Measurements from ENCODE around the gene FOXA1.

The FOXA1 gene

DNA sequence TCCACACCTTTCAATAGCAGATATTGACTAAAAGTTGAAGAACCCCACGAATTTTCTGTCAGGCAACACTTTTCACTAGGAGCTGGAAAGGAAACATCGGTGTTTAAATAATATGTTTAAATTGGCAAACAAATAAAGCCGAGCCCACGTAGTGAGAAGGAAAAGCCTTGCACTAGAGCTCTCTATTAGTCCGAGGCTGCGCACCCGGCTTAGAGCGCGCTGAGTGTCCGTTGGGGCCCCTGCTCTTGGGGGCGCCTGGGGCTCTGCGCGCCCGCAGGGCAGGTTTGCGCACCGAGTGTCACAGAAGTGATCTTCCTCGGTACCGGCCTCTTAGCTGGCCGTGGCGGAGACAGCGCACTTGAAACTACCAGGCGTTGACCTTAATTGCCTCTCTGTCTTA, 6.8 kb upstream of the FOXA1 start:
- DNase-seq: no peak

DNA sequence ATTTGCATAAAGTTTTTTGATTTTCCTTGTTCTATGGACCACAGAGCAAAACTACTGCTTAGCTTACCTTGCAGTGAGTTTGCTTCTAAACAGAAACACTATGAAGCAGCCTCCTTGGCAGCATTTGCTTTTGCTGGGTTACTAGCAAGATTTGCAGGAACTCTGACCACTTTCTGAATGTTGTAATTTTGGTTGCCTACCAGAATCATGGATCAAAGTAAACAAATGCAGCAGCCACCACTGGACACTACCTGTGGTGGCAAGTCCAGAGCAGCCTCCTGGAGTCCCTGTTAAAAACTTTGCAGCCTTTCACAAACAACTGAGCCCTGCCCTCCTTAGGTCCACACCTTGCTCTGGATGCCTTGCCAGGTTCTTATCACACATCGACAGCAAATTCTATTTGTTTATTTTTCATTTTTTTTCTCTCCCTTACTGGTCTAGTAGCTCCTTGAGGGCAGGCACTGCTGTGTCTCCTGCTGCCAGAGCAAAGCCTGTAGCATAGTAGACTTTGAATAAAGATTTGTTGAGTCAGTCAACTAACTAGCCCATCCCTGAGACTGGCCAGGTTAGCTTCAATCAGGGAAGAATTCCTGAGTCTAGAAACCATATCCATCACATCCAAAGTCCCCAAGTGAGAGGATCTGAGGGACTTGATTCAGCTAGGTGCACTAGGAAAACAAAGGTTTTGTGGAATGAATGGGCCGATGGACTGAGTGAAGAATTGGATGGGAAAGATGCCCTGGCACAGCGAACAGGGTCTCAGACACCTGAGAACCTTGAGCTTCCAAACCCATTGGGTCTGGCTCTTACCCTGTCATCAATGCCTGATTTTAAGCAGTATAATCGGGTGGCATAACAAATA, 6.1 kb upstream of the FOXA1 start:
- no peak for DNase-seq

DNA sequence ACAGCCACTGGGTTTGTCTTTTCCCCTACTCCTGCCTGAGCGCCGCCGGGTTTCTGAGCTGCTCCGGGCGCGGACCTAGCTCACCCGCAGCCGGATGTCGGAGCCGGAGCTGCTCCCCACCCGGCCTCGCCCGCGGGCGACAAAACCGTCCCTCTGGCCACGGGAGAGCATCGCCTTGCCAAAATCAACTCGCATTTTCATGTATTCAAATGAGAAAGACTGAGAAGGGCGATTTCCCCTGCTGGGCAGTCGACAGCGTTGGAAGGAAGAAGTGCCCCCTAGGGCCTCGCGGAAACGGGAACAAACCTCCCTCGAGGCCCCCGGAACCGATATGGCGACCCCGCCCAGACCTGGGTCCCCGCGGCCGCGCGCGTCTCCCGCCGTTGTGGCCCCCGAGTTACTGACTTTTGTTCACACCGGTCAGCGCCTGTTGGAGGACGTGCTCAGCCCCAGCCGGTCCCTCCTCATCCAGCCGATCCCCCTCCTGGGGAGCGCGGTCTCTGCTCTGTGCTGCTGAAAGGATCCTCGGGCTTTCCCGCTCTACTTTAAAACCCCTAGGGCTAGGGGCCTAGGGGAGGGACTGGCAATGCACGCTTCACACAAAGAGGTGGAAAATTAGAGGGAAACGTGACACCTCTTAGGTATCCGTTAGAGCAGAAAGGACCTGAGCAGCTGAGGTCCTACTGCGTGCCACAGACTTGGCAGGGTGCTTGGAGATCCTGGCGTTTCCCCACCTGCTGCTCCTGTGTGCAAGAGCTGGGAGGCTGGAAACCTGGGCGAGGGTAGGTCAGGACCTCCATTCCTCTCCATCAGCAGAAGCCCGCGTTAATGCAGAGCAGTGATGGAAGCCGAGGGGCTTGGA, 4.7 kb upstream of the FOXA1 start:
- no peak for DNase-seq

DNA sequence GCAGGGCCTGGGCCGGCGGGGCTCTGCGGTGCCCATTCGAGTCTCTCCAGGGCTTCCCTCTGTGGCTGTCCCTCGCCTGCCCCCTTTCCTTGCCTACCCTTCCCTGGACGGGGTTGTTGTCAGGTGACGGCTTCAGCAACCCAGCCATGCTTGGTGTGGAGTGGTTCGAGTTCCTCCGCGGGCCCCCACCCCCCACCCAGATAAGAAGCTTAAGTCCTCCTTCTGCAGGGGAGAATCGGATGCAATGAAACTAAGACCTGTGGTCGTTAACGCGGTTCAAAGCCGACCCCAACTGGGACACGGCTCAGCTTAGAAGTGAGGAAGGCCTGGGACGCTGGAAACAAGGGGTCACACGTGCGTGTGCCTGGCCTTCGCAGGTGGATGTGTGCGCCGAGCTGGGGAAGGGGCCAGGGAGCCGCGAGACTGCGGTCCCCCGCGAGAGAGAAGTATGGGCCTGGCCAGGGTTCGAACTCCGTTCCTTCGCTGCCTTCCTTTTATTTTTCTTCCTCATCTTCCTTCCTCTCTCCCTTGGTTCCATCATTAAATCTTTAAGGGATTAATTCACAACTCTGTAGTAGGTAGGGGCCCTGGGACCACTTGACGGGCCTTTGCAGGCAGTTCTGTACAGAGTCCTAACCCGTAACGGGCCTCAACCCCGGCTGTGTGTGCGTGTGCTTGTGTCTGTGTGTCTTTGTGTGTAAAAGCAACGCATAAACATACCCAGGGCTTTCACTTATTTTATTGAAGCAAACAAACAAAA, 3.9 kb upstream of the FOXA1 start:
- no peak for DNase-seq

DNA sequence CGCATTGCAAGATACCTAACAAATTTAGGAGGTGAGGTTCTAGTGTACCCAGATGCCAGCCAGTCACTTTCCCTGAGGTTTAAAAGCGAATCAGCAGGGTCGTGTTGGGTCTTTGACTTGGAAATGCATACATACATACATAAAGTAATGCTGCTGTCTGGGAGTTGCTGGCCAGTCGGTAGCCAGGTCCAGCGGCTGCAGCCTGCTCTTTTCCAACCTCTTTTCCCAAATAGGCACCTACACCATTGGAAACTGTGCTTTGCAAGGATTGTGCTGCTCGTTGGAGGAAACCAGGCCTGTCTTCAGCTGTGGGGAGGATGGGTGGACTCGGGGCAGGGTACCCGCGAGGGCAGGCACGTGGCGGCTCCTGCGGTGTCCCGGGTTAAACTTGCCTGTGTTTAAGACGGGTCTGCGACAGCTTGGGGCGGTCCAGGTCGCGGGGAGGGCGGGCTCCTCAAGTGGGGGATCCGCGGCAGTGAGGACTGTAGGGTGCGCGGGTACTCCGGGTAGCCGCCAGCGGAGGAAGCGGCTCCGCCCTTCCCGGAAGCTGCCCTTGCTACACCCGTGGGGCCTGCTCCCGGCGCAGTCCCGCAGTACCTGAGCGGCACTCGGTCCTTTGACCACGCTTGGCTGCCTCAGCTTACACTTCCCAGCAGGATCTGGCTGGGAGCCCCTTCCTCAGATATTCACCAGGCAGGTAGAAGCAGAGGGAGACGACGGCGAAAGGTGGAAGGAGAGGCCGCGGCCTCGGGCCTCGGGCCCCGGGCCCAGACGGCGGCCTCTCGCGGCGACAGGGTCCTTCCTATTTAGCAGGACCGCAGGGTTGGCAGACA, 3.1 kb upstream of the FOXA1 start:
- no peak for DNase-seq

DNA sequence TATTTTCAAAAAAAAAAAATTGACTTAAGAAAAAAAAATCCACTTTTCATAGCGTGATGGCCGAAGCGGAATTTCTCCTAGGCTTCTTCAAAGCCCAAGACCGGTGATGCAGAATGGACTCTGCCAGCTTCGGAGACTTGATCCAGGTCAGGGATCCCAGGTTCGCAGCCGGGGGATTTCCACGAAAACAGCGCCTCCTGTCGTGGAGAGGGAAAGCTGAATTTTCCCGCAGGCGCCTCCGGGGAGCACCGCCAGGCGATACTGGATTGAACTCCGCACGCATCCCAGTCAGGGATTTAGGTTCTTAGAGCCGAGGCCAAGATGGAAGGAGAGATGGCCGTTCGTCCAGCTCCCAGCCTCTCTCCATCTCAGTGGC, 2.5 kb upstream of the FOXA1 start:
- DNase-seq: no peak

DNA sequence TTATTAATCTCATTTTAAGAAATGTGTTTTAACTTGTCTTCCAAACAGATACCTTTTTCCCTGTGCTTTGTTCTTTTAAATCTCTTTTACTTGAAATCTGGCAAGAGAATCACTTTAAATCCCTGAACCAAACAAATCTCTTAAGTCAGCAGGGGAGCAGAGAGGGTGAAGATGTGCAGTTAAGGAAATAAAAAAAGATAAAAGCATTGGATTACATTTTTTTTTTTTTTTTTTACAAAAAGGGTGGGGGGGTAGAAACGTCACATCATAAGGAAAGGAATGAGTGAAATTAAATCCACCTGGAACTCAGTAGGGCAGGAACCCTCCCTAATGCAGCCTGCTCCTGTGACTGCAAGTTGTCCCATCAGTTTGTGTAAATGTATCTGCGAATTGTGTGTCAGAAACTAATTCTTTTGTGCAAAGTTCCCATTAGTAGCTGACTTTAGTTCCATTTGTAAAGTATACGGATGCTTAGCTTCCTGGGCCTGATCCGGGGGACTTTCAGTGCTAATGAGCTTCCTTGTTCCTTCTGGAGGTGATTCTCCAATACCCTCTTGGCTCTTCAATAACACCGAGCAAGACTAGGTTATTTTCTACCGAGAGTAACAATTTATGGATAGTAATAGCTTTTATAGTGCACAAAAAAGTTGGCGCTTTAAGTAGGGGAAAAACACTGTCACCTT, 1.9 kb upstream of the FOXA1 start:
- no peak for DNase-seq

DNA sequence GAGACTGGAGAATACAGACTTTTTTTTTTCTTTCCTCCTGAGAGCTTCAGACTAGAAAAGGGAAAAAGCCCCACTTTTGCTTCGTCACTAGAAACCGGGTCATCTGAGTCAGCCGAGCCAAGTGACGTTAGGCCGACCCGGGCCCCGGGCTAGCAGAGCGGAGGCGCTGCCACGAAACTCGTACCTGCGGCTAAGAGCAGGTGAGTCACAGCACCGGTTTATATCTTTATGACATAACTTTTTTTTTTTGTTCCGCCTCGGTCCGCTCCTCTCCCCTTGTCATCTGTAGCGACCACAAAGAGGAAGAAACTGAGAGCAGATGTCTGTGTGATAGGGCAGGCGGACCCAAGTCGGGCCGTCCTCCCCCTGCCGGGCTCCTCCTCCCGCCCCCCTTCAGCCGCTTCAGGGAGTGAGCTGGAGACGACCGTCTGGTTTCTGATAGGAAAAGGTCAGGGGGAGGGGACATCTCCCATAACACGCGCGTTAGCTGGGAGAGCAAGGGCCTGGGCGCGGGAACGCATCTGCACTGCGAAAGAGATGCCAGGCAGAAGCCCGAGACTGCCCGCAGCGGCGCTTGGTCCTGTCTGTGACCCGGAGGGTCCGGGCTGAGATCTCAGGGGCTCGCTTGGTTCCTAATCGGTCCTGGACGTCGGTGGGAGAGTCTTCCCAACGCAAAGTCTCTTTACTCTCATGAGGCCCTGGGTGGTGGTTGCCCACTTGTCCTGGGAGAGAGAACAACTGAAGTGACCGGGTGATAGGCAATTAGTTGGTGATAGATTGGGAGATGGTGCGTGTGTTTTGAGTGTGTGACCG, 966 bp upstream of the FOXA1 start:
- DNase-seq: peak; percentile 83

DNA sequence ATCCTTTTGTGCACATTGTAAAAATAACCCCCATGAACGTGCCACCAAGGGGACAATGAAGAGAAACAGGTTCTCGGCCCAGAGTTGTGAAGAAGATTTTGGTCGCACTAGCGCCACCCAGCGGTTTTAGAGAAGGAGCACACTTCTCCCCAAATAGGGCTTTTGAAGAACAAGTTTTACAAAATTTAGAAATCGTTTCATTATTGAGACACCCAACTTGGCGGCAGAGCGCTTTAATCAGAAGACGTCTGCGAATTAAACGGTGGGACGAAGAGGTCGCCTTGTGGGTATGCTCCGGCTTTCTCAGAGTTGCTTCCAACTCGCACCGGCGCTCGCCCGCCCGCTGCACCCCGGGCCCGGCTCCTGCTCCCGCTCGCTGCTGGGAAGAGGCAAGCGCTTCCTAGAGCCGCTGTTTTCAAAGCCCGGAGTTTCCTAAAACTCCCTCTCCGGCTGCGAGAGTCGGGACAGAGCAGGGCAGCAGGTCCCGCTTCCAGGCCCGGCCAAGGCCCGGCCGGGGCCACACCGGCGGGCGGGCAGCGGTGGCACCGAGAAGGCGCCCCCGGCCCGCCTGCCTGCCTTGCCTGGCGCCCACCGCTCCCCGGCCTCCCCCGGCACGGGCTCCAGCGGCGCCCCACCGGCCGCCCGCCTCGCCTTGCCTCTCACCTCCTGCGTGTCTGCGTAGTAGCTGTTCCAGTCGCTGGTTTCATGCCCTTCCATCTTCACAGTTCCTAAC, 645 bp downstream of the FOXA1 start:
- DNase-seq: peak; percentile 77

DNA sequence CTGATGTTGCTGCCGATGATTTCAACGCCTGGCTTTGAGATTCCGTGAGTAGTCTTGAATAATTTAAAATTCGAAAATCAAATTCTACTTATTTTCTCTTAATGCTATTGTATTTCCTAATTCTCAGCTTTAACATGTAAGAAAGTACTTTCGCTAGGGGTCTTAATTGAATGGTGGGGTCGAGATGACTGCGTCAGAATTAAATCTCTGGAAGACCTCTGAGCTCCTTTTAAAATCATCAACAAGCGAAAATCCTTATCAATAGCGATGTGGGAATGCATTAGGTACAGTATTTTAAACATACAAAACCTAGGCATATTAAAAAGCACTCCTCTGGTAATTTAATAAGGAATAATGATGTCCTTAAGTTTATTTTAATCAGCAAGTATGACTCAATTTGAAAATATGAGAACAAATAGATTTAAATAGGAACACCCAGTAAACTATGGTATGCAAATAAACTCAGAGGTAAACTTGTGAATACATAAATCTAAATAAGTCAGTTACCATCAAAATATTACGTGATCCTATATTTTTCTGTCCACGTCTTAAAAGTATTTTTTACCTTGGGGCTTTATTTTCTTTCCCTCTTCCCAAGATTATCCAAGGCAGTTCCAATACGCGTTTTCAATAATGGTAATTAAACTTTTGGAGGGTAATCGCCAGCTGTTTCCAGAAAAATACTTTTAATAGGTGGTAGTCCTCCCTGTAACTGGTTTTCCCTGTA, 1.4 kb downstream of the FOXA1 start:
- no peak for DNase-seq

DNA sequence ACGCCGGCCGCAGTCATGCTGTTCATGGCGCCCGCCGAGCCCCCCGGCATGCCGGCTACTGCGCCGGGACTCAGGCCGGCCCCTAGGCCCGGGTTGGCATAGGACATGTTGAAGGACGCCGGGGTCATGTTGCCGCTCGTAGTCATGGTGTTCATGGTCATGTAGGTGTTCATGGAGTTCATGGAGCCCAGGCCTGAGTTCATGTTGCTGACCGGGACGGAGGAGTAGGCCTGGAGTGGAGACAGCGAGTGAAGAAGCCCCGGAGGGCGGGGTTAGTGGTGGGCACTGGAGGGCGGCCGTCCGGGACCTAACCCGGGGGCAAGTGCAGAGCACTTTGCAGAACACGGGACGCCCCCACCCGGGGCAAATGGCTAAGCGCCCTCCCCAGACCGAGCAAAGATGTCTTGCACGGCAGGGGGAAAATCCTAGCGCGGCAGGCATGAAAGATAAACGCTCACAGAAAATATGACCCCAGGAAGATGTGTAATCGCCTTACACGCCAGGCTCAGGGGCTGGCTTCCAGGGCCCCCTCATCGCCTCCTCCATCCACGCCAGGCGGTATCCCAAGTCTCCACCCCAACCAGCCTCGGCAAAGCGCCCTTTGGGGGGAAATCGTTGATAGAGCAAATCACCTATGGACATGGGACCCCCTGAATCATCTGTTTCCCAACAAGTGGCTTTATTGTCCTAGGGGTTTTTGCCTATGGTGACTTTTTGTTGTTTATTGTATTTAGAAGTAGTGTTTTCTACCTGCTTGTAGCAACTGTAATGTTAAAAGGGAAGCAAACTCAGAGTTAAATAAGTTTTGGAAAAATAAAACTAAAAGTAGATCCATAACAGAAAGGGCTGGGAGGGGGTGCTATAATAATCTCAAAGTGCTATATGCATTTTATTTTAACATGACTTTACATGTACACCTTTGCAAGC, 2.3 kb downstream of the FOXA1 start:
- DNase-seq: no peak

DNA sequence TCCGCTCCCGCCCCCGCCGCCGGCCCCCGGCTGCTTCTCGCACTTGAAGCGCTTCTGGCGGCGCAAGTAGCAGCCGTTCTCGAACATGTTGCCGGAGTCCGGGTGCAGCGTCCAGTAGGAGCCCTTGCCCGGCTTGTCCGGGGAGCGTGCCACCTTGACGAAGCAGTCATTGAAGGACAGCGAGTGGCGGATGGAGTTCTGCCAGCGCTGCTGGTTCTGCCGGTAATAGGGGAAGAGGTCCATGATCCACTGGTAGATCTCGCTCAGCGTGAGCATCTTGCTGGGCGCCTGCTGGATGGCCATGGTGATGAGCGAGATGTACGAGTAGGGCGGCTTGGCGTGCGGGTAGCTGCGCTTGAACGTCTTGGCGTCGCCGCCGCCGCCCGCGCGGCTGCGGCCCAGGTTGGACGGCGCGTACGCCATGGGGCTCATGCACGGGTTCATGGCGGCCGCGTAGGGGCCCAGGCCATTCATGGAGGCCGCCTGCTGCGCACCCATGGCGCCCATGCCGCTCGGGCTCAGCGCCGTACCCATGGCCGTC, 3.0 kb downstream of the FOXA1 start:
- no peak for DNase-seq

DNA sequence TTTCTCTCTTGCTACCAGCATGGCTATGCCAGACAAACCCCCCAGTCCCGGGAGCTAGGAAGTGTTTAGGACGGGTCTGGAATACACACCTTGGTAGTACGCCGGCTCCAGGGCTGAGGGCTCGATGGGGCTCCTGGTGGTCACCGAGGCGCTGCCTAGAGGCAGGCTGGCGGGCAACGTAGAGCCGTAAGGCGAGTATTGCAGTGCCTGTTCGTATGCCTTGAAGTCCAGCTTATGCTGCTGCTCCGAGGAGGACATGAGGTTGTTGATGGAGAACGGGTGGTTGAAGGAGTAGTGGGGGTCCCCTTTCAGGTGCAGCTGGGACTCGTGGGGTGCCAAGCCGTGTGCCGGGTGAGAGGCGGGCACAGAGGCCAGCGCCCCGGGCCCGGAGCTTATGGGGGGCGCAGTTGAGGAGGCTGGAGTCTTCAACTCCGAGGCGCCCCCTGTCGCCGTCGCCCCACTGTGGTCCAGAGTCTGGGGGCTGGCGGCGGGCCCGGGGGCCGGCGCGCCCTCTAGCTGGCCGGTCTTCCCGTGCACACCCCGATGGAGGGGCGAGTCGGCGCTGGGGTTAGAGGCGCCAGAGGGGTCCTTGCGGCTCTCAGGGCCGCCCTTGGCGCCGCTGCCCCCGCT, 3.6 kb downstream of the FOXA1 start:
- no peak for DNase-seq

DNA sequence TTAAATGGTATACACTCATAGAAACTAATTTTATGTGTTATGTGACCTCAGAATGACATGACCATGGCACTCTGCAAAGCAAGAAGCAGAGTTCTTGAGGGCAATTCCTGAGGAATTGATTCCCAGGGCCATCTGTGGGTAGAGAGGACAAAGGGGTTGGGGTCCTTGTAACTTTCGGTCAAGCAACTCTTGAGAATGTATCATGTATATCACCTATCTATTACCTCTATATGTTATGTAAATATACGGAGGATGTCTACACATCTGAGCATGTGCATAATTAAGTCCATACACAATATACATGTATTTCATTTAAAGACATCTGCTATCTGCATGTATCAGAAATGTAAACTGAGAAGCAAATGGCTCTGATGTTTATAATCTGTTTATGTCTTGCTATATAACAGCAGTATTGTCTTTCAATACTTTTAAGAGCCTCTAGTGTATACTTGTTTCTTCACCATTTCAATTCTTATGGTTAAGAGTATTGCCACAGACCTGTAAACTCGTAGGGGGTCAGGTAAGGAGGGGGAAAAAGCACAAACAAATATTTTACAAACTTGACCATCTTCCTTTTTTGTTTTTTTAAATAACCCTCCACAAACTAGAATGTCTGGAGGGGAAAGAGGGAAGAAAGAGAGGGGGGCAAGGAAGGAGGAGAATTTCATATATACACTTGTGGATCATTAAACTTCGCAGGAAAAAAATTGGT, 4.5 kb downstream of the FOXA1 start:
- no peak for DNase-seq

DNA sequence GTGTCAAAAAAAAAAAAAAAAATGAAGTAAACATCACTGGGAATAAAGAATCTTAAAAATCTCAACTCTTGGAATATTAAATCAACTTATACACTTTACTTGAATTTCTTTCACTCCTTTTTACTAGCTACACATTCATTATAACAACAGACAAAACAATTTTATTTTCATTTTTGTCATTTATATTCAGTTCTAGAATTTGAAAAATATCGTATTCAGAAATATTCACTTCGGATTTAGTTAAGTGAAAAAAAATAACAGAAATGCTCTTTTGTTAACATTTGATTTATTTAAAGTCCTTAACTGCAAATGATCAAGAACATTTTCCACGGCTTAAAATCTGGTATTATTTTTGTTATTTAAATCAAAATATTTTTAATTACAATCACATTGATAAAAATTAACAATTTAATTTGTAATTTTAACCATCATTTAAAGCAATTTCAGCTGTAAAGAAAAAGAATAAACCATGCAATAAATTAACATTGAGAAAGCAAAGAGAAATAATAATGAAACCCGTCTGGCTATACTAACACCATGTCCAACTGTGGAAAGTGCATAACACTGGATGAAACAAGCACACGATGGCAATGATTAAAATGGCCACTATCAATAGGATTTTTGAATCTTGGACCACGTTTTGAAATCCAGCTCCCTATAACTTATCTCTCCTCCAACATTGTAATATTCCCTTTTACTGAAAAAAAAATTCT, 5.2 kb downstream of the FOXA1 start:
- peak; percentile 33 for DNase-seq
